HG02943 (cell line): ENCODE data around the gene FNDC11.
"Not testable (repeated sequence)": the region's sequence is repeated elsewhere in the genome, so short reads cannot be mapped to it uniquely, and the experiment has no call there.

Experiments used
- ATAC-seq: cut with Tn5 transposase; IDR thresholded peaks from one replicate; pipeline ENCODE4 v1.9.1; 2021; ENCODE audit warnings: mild to moderate bottlenecking, low read depth, moderate library complexity; ENCODE audit not compliant: unreplicated experiment

The FNDC11 gene

DNA sequence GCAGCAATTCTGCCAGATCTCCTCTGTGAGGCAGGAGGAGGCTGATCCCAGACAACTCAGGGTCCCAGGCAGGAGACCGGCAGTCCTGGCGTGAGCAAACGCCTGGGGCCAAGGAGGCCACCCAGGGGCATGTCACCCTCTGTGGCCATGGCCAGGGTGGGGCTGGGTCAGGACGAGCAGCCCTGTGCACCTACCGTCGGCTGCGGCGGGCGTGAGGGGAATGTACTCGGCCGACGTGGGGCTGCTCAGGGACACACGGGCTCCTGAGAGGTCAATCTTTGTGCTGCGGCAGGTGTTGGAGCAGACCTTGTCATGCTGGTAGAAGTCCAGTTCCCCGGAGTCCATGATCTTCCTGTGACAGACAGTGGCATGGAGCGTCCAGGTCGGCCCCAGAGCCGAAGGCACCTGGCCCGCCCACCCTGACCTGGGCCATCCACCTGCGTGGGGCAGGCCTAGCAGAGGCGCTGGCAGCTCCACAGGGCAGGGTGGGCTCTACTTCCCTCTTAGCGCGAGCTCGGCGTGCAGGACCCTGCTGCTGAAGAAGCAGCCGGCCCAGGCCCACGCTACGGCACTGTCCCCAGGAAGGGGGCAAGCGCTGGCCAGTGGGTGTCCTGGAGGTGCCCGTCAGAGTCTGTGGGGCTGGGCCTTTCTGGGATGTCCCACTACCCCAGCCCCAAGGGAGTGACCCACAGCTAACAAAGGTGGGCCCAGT lies 41.6 kb downstream of the FNDC11 start:
- ATAC-seq: no peak

- no peak for ATAC-seq
Observed at GRCh38 chr20:63596423-63596822, 42.5 kb downstream of the FNDC11 start.

GRCh38 chr20:63597651-63598478 lies 43.9 kb downstream of the FNDC11 start:
- no peak for ATAC-seq

DNA sequence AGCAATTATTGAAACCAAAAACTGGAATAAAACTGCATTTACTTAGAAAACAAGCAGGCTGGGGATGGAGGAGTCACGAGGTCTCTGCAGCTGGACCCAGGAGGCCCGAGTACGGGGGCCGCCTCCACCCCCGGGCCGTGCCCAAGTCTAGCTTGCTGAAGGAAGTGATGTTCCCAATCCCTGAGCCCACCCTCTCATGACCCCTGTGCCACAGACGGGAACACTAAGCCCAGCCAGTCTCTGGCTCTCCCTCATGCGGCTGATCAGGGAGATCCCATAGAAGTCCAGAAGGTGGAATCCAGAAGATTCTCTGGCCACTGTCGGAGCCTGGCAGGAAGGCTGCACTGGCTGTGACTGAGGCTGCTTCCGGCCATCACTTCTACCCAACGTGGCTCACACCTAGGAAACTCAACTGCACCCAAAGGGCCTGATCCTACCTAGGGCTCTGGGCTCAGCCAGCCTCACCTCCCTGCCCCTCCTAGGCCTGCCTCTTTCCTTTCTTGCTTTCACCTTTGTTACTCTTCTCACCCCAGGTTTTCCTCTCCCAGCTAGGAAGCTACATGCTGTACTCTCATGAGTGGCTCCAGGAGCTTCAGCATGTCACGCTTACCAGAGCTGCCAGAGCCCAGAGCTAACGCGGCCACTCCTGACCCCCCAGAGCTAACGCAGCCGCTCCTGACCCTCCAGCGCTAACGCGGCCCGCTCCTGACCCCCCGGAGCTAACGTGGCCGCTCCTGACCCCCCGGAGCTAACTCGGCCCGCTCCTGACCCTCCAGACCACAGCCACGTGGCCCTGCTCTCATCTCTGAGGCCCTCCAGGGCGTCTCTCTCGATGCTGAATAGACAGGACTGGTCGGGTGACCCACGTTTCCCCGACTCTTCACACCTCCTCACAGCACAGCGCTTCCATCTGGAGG lies 44.8 kb downstream of the FNDC11 start:
- no peak for ATAC-seq

DNA sequence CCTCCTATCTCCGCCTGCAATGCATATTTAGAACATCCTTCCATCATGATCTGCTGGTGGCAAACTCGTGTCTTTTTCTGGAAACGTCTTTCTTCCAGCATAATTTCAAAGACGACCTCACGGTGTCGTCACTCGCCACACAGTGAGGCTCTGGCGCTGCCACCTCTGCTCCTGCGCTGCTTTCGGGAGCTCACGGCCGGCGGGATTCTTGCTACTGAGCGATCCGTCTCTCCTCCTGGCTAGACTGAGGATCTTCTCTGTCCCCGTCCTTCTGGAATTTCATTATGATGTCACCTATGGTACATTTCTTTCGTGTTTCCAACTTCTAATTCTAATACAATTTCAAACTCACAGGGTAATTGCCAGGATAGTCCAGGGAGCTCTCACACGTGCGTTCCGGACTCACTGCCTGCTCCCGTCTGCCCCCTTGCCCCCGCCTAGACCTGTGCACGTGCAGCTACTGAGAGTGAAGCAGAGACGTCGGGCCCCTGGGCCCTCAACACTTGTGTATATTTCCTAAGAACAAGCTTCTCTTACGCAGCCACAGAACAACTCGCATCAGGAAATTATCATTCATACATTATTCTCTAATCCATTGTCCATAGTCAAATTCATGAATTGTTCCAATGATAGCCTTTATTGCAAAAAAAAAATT lies 45.6 kb downstream of the FNDC11 start:
- ATAC-seq: no peak

GRCh38 chr20:63601679-63602078 lies 47.7 kb downstream of the FNDC11 start:
- not testable (repeated sequence) for ATAC-seq

DNA sequence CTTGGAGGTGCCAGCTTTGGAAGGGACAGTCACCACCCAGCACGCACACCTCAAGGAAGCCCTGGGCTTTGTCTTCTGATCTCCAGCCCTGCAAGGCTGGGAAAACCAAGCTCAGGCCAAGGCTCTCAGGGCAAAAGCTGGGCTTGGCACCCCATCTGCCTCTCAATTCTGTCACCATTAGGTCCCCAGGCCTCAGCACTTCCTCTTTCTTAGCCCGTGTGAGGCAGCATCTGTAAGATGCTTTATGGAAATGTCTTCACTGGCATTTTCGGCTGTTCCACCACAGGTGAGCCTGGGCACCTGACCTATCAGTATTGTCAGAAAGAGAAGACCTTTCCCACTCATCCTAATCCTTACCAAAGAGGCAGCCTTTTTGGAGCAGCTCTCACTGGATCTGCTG lies 48.4 kb downstream of the FNDC11 start:
- no peak for ATAC-seq
